ENCODE results near the gene FCHO1. TPM values are rescaled to one million over a fixed set of nuclear protein-coding genes. Genes with fewer than 3 reads are reported as not detected.
"Not testable (repeated sequence)": the region's sequence is repeated elsewhere in the genome, so short reads cannot be mapped to it uniquely, and the experiment has no call there.

The FCHO1 gene
- total RNA-seq, 4 donors from 2014 or later = 1.4 to 9.9 (median 3.0) TPM

- H3K4me3 ChIP-seq = peak overlapping the region in 1 of 4 donors; percentile 21
- no peaks in the 10 kb centered on the region for H3K9me3 ChIP-seq
- peaks cover 0 to 34% of the 10 kb centered on the region in 2 donors for H3K27me3 ChIP-seq
- WGBS, 2 donors = 13 to 17% methylated on average over 25 of the region's 25 CpGs
- H3K4me1 ChIP-seq = peaks cover 0 to 29% (median 5%) of the 10 kb centered on the region in 4 donors
- H3K36me3 ChIP-seq = no peaks in the 10 kb centered on the region
- H3K27ac ChIP-seq = no peak overlapping the region
- DNase-seq (ENCODE audit: low spot score in 2 of 2) = peak in 1 of 2 donors; percentile 52
- TF ChIP-seq CTCF (IDR thresholded peaks at IDR 0.05) (no peak), POLR2A (IDR thresholded peaks at IDR 0.05) (no peak), EP300 (IDR thresholded peaks at IDR 0.05) (no peak)
Observed at GRCh38 chr19:17778968-17779929, 28.0 kb downstream of the FCHO1 start.

GRCh38 chr19:17780781-17781180, 29.5 kb downstream of the FCHO1 start:
- TF ChIP-seq EP300 (IDR thresholded peaks at IDR 0.05) (no peak), POLR2A (IDR thresholded peaks at IDR 0.05) (no peak), CTCF (IDR thresholded peaks at IDR 0.05) (no peak)
- peaks cover 0 to 31% (median 5%) of the 10 kb centered on the region in 4 donors for H3K4me1 ChIP-seq
- H3K27me3 ChIP-seq = peaks cover 0 to 34% of the 10 kb centered on the region in 2 donors
- no peak for DNase-seq (ENCODE audit: low spot score in 2 of 2)
- H3K9me3 ChIP-seq = no peaks in the 10 kb centered on the region
- H3K27ac ChIP-seq = no peak overlapping the region
- WGBS, 2 donors = 86 to 95% methylated on average over 2 of the region's 2 CpGs
- H3K36me3 ChIP-seq = no peaks in the 10 kb centered on the region
- no peak overlapping the region for H3K4me3 ChIP-seq

GRCh38 chr19:17783721-17784120, 32.4 kb downstream of the FCHO1 start:
- not testable (repeated sequence) for H3K36me3 ChIP-seq; H3K27ac ChIP-seq; H3K4me3 ChIP-seq; H3K9me3 ChIP-seq; DNase-seq (ENCODE audit: low spot score in 2 of 2)
- Histone ChIP-seq H3K4me1 (peaks cover 0 to 17% (median 0%) of the 10 kb centered on the region in 4 donors), H3K27me3 (peaks cover 0 to 21% of the 10 kb centered on the region in 2 donors)
- 56 to 60% methylated on average over 5 of the region's 5 CpGs for WGBS, 2 donors

- DNase-seq (ENCODE audit: low spot score in 2 of 2) = peak in 1 of 2 donors; percentile 71
- peak; percentile 63 to 77 (median 72) for TF ChIP-seq CTCF (IDR thresholded peaks at IDR 0.05)
- TF ChIP-seq POLR2A (IDR thresholded peaks at IDR 0.05) = no peak
- TF ChIP-seq EP300 (IDR thresholded peaks at IDR 0.05) = no peak
- 45 to 49% methylated on average over 32 of the region's 32 CpGs for WGBS, 2 donors
- H3K27me3 ChIP-seq = peaks cover 0 to 15% of the 10 kb centered on the region in 2 donors
- H3K27ac ChIP-seq = no peak overlapping the region
- H3K4me1 ChIP-seq = peaks cover 0 to 11% (median 0%) of the 10 kb centered on the region in 4 donors
- H3K9me3 ChIP-seq = no peaks in the 10 kb centered on the region
- no peak overlapping the region for H3K4me3 ChIP-seq
- peaks cover 0 to 5% (median 0%) of the 10 kb centered on the region in 3 donors for H3K36me3 ChIP-seq
Observed at GRCh38 chr19:17784201-17785008, 33.1 kb downstream of the FCHO1 start.

GRCh38 chr19:17787274-17787913, 36.1 kb downstream of the FCHO1 start:
- peaks cover 0 to 5% (median 0%) of the 10 kb centered on the region in 3 donors for H3K36me3 ChIP-seq
- WGBS, 2 donors = 84 to 94% methylated on average over 8 to 14 of the region's 14 CpGs
- no peaks in the 10 kb centered on the region for H3K27me3 ChIP-seq
- H3K4me1 ChIP-seq = peaks cover 0 to 5% (median 0%) of the 10 kb centered on the region in 4 donors
- H3K9me3 ChIP-seq = no peaks in the 10 kb centered on the region
- TF ChIP-seq CTCF (IDR thresholded peaks at IDR 0.05) (no peak), POLR2A (IDR thresholded peaks at IDR 0.05) (no peak), EP300 (IDR thresholded peaks at IDR 0.05) (no peak)
- DNase-seq (ENCODE audit: low spot score in 2 of 2) = no peak
- no peak overlapping the region for H3K27ac ChIP-seq
- H3K4me3 ChIP-seq = no peak overlapping the region

Data from tibial nerve (tissue), 4 donors.